Tibial nerve (tissue), 4 donors: ENCODE data around the gene S1PR3.

ENCODE experiments used
- EP300 ChIP-seq, 2 donors: sonication (generic); formaldehyde crosslinking; IDR thresholded peaks; one replicate each; pipeline ENCODE4 v1.6.1; 2017; ENCODE audit warnings: antibody characterized with exemption in 2 of 2, mild to moderate bottlenecking in 1 of 2
- POLR2A ChIP-seq, 2 donors: fragments of 450-650 bp; IDR thresholded peaks; one replicate each; pipeline ENCODE4 v1.6.1; 2017; ENCODE audit warnings: antibody characterized with exemption in 2 of 2, mild to moderate bottlenecking in 2 of 2, moderate library complexity in 2 of 2
- TF ChIP-seq, protein P1 (sequence below), 5 experiments: fragments of 200-600 bp in 3 of 5; fragments of 450-650 bp in 2 of 5; sonication (generic) in 3 of 5; IDR thresholded peaks; one replicate each; pipeline ENCODE4 v1.5.1; 2016 to 2019; ENCODE audit warnings: antibody characterized with exemption in 5 of 5, mild to moderate bottlenecking in 3 of 5, moderate library complexity in 2 of 5

DNA sequence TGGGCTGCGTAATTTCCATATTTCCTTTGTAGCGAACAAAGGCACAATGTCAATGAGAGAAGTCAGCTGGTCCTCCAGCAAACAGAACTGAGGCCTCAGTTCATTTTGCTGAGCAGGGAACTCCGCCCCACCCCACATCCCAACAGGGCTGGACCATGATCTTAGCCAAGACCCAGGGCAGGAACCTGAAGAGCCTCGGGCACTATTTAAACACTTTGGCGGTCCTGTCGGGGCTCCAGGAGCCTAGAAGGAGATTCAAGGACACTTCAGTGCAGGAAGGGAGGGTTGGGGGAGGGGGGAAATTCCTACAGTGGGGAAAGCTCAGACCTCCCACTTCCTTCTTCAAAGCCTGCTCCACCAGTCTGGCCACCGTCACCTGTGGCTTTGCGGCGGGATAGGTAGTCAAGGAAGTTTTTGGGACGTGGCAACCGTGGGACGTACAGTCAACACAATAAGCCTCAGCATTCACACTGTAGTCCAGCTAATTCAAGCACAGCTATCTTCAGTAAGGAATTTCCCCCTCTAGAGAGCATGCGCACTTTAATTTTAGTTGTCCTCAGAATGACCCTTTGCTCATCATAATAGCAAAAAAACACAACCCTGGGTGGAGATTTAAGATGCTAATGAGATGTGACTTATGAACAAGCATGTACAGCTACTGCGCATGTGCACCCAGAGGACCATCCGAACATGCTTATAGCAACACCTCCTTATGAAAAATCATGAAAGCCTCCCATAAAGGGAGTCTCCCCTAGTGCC lies 30.9 kb downstream of the S1PR3 start:
- TF ChIP-seq, protein P1, sequence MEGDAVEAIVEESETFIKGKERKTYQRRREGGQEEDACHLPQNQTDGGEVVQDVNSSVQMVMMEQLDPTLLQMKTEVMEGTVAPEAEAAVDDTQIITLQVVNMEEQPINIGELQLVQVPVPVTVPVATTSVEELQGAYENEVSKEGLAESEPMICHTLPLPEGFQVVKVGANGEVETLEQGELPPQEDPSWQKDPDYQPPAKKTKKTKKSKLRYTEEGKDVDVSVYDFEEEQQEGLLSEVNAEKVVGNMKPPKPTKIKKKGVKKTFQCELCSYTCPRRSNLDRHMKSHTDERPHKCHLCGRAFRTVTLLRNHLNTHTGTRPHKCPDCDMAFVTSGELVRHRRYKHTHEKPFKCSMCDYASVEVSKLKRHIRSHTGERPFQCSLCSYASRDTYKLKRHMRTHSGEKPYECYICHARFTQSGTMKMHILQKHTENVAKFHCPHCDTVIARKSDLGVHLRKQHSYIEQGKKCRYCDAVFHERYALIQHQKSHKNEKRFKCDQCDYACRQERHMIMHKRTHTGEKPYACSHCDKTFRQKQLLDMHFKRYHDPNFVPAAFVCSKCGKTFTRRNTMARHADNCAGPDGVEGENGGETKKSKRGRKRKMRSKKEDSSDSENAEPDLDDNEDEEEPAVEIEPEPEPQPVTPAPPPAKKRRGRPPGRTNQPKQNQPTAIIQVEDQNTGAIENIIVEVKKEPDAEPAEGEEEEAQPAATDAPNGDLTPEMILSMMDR (IDR thresholded peaks at IDR 0.05), result no peak
- TF ChIP-seq POLR2A (IDR thresholded peaks at IDR 0.05) (no peak), EP300 (IDR thresholded peaks at IDR 0.05) (no peak)
